C4-2B (cell line): ENCODE measurements around the gene LRFN4.

Source experiments
- ZFX ChIP-seq: fragments of 450-650 bp; IDR thresholded peaks from 2 replicates; pipeline ENCODE4 v1.6.1; 2017
- TF ChIP-seq, protein P1 (sequence below): fragments of 450-650 bp; conservative IDR thresholded peaks from 2 replicates; pipeline ENCODE4 v1.5.1; 2017; ENCODE audit warnings: mild to moderate bottlenecking

DNA sequence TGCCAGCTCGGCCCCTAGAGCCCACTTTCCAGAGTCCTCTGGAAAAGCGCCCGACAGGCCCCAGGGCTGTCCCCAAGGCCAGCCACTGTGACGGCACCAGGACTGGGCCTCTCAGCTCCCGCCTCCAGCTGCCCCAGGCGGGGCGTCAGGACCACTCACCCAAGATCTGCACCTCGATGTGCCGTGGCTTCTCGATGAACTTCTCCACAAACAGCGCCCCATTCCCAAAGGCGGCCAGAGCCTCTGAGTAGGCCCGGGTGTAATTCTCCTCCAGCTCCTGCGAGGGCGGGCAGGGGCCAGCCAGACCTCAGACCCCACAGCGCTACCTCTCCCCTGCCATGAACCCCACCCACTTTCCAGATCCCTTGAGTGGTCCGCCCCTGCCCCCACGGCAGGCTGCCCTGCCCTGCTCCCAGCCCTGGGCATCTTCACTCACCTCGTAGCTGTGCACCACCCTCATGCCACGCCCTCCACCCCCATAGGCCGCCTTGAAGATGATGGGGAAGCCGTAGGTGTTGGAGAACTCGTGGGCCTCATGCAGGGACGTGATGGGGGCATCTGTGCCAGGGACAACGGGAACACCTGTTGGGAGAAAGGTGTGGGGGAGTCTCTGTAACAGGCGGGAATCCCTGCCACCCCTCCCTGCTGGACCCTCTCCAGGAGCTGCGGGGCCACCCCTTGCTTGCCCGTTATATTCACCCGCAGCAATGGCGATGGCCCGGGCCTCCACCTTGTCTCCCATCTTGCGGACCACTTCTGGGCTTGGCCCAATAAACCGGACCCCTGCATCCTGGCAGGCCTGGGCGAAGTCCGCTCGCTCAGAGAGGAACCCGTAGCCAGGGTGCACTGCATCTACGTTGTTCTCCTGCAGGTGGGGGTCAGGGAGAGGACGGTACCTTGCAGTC lies 14.0 kb downstream of the LRFN4 start:
- TF ChIP-seq, protein P1, sequence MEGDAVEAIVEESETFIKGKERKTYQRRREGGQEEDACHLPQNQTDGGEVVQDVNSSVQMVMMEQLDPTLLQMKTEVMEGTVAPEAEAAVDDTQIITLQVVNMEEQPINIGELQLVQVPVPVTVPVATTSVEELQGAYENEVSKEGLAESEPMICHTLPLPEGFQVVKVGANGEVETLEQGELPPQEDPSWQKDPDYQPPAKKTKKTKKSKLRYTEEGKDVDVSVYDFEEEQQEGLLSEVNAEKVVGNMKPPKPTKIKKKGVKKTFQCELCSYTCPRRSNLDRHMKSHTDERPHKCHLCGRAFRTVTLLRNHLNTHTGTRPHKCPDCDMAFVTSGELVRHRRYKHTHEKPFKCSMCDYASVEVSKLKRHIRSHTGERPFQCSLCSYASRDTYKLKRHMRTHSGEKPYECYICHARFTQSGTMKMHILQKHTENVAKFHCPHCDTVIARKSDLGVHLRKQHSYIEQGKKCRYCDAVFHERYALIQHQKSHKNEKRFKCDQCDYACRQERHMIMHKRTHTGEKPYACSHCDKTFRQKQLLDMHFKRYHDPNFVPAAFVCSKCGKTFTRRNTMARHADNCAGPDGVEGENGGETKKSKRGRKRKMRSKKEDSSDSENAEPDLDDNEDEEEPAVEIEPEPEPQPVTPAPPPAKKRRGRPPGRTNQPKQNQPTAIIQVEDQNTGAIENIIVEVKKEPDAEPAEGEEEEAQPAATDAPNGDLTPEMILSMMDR = no peak
- TF ChIP-seq ZFX = no peak
